Activated CD8-positive, alpha-beta memory T cell treated with anti-CD3 and anti-CD28 coated beads, Interleukin-2, amount 50 U/mL, for 48 hours (primary cell): Measurements from ENCODE around the gene PBOV1.
"Not testable (repeated sequence)": the region's sequence is repeated elsewhere in the genome, so short reads cannot be mapped to it uniquely, and the experiment has no call there.

Experiments
- DNase-seq: peaks from one replicate; pipeline ENCODE4 v3.0.0-alpha.2; 2020

Gene PBOV1

GRCh38 chr6:138237463-138237862, 19.2 kb upstream of the PBOV1 start:
- no peak for DNase-seq

- no peak for DNase-seq
Observed at GRCh38 chr6:138235693-138236092, 17.4 kb upstream of the PBOV1 start.

- no peak for DNase-seq
Observed at GRCh38 chr6:138235205-138235604, 16.9 kb upstream of the PBOV1 start.

- no peak for DNase-seq
Observed at GRCh38 chr6:138234363-138234762, 16.1 kb upstream of the PBOV1 start.

GRCh38 chr6:138231381-138231886, 13.1 kb upstream of the PBOV1 start:
- DNase-seq: no peak

- no peak for DNase-seq
Observed at GRCh38 chr6:138230759-138231380, 12.6 kb upstream of the PBOV1 start.

GRCh38 chr6:138230221-138230620, 11.9 kb upstream of the PBOV1 start:
- no peak for DNase-seq

GRCh38 chr6:138229663-138230179, 11.4 kb upstream of the PBOV1 start:
- no peak for DNase-seq

GRCh38 chr6:138229072-138229471, 10.8 kb upstream of the PBOV1 start:
- no peak for DNase-seq

GRCh38 chr6:138227316-138227781, 9.1 kb upstream of the PBOV1 start:
- no peak for DNase-seq

GRCh38 chr6:138226700-138227315, 8.5 kb upstream of the PBOV1 start:
- no peak for DNase-seq

GRCh38 chr6:138225953-138226352, 7.7 kb upstream of the PBOV1 start:
- no peak for DNase-seq

GRCh38 chr6:138222901-138223546, 4.7 kb upstream of the PBOV1 start:
- no peak for DNase-seq

- DNase-seq: no peak
Observed at GRCh38 chr6:138219901-138220300, 1.6 kb upstream of the PBOV1 start.

GRCh38 chr6:138219398-138219797, 1.1 kb upstream of the PBOV1 start:
- no peak for DNase-seq

- DNase-seq: no peak
Observed at GRCh38 chr6:138215093-138215782, 3.1 kb downstream of the PBOV1 start.

- DNase-seq: not testable (repeated sequence)
Observed at GRCh38 chr6:138212530-138212929, 5.8 kb downstream of the PBOV1 start.

GRCh38 chr6:138211601-138212000, 6.7 kb downstream of the PBOV1 start:
- DNase-seq: no peak

GRCh38 chr6:138211048-138211581, 7.2 kb downstream of the PBOV1 start:
- DNase-seq: no peak

GRCh38 chr6:138206862-138207261, 11.4 kb downstream of the PBOV1 start:
- no peak for DNase-seq

- no peak for DNase-seq
Observed at GRCh38 chr6:138205437-138206094, 12.7 kb downstream of the PBOV1 start.

GRCh38 chr6:138204792-138205384, 13.4 kb downstream of the PBOV1 start:
- no peak for DNase-seq
